Effector memory CD4-positive, alpha-beta T cell (primary cell): ENCODE results near the gene PADI2.

Source experiments
- DNase-seq, 3 donors: peaks; one replicate each; pipeline ENCODE4 v3.0.0-alpha.2; 2020
- H3K27ac ChIP-seq: 2 replicates; pipeline ENCODE4 v1.7.0; 2013; ENCODE audit warnings: mild to moderate bottlenecking, low read length, moderate library complexity; ENCODE audit not compliant: insufficient read depth, poor library complexity, severe bottlenecking
- H3K27me3 ChIP-seq: replicated peaks from 2 replicates; pipeline ENCODE4 v1.7.0; 2013; ENCODE audit warnings: mild to moderate bottlenecking, low read length; ENCODE audit not compliant: insufficient read depth, control insufficient read depth, poor library complexity, severe bottlenecking
- H3K36me3 ChIP-seq: 2 replicates; pipeline ENCODE4 v1.7.0; 2013; ENCODE audit warnings: mild to moderate bottlenecking, low read length, moderate library complexity; ENCODE audit not compliant: control insufficient read depth, insufficient read depth
- H3K4me1 ChIP-seq: 2 replicates; pipeline ENCODE4 v1.7.0; 2013; ENCODE audit warnings: low read length, mild to moderate bottlenecking; ENCODE audit not compliant: control insufficient read depth, insufficient read depth, poor library complexity, severe bottlenecking
- H3K4me3 ChIP-seq: 2 replicates; pipeline ENCODE4 v1.7.0; 2013; ENCODE audit warnings: low read length, low read depth, mild to moderate bottlenecking; ENCODE audit not compliant: insufficient read depth, poor library complexity, severe bottlenecking
- H3K9me3 ChIP-seq: 2 replicates; pipeline ENCODE4 v1.7.0; 2013; ENCODE audit warnings: mild to moderate bottlenecking, low read length, moderate library complexity; ENCODE audit not compliant: control insufficient read depth

Gene PADI2

GRCh38 chr1:17047924-17048323 lies 71.3 kb downstream of the PADI2 start:
- Histone ChIP-seq H3K4me1 (peaks cover 9% of the 10 kb centered on the region), H3K27me3 (no peaks in the 10 kb centered on the region), H3K4me3 (no peak overlapping the region), H3K9me3 (no peaks in the 10 kb centered on the region), H3K27ac (no peak overlapping the region), H3K36me3 (peaks cover 27% of the 10 kb centered on the region)
- DNase-seq: no peak

GRCh38 chr1:17046334-17046657 lies 73.0 kb downstream of the PADI2 start:
- H3K36me3 ChIP-seq: peaks cover 33% of the 10 kb centered on the region
- H3K27me3 ChIP-seq: no peaks in the 10 kb centered on the region
- no peaks in the 10 kb centered on the region for H3K9me3 ChIP-seq
- DNase-seq: no peak
- H3K4me1 ChIP-seq: peaks cover 5% of the 10 kb centered on the region
- H3K27ac ChIP-seq: no peak overlapping the region
- no peak overlapping the region for H3K4me3 ChIP-seq

- peaks cover 33% of the 10 kb centered on the region for H3K36me3 ChIP-seq
- no peaks in the 10 kb centered on the region for H3K27me3 ChIP-seq
- H3K4me1 ChIP-seq: peaks cover 5% of the 10 kb centered on the region
- no peaks in the 10 kb centered on the region for H3K9me3 ChIP-seq
- DNase-seq: no peak
- no peak overlapping the region for H3K4me3 ChIP-seq
- H3K27ac ChIP-seq: no peak overlapping the region
These were observed 73.5 kb downstream of the PADI2 start for GRCh38 chr1:17045634-17046333.

GRCh38 chr1:17045150-17045549 lies 74.1 kb downstream of the PADI2 start:
- peaks cover 38% of the 10 kb centered on the region for H3K36me3 ChIP-seq
- no peak overlapping the region for H3K4me3 ChIP-seq
- no peak overlapping the region for H3K27ac ChIP-seq
- DNase-seq: no peak
- no peaks in the 10 kb centered on the region for H3K9me3 ChIP-seq
- H3K4me1 ChIP-seq: peaks cover 5% of the 10 kb centered on the region
- H3K27me3 ChIP-seq: no peaks in the 10 kb centered on the region

- Histone ChIP-seq H3K4me1 (peaks cover 5% of the 10 kb centered on the region), H3K36me3 (peaks cover 35% of the 10 kb centered on the region), H3K9me3 (no peaks in the 10 kb centered on the region), H3K27ac (no peak overlapping the region), H3K27me3 (no peaks in the 10 kb centered on the region), H3K4me3 (no peak overlapping the region)
- no peak for DNase-seq
These were observed 75.6 kb downstream of the PADI2 start for GRCh38 chr1:17043676-17044075.

- DNase-seq: no peak
- no peaks in the 10 kb centered on the region for H3K9me3 ChIP-seq
- no peaks in the 10 kb centered on the region for H3K27me3 ChIP-seq
- H3K27ac ChIP-seq: no peak overlapping the region
- no peak overlapping the region for H3K4me3 ChIP-seq
- peaks cover 41% of the 10 kb centered on the region for H3K36me3 ChIP-seq
- no peaks in the 10 kb centered on the region for H3K4me1 ChIP-seq
These were observed 79.1 kb downstream of the PADI2 start for GRCh38 chr1:17040135-17040534.

- H3K27me3 ChIP-seq: no peaks in the 10 kb centered on the region
- peaks cover 40% of the 10 kb centered on the region for H3K36me3 ChIP-seq
- no peaks in the 10 kb centered on the region for H3K4me1 ChIP-seq
- H3K4me3 ChIP-seq: no peak overlapping the region
- H3K9me3 ChIP-seq: no peaks in the 10 kb centered on the region
- no peak overlapping the region for H3K27ac ChIP-seq
- no peak for DNase-seq
These were observed 79.7 kb downstream of the PADI2 start for GRCh38 chr1:17039522-17039921.

GRCh38 chr1:17033481-17033880 lies 85.8 kb downstream of the PADI2 start:
- Histone ChIP-seq H3K4me1 (no peaks in the 10 kb centered on the region), H3K27ac (no peak overlapping the region), H3K27me3 (no peaks in the 10 kb centered on the region), H3K36me3 (peaks cover 43% of the 10 kb centered on the region), H3K4me3 (no peak overlapping the region), H3K9me3 (no peaks in the 10 kb centered on the region)
- no peak for DNase-seq

GRCh38 chr1:17032741-17033140 lies 86.5 kb downstream of the PADI2 start:
- DNase-seq: no peak
- no peak overlapping the region for H3K4me3 ChIP-seq
- no peaks in the 10 kb centered on the region for H3K4me1 ChIP-seq
- H3K27me3 ChIP-seq: no peaks in the 10 kb centered on the region
- no peaks in the 10 kb centered on the region for H3K9me3 ChIP-seq
- H3K27ac ChIP-seq: no peak overlapping the region
- peaks cover 44% of the 10 kb centered on the region for H3K36me3 ChIP-seq

- Histone ChIP-seq H3K4me3 (no peak overlapping the region), H3K36me3 (peaks cover 57% of the 10 kb centered on the region)
These were observed 87.8 kb downstream of the PADI2 start for GRCh38 chr1:17031436-17031835.

More at GRCh38 chr1:17031436-17031835, 87.8 kb downstream of the PADI2 start:
- no peak overlapping the region for H3K27ac ChIP-seq
- no peaks in the 10 kb centered on the region for H3K4me1 ChIP-seq
- H3K9me3 ChIP-seq: no peaks in the 10 kb centered on the region
- no peaks in the 10 kb centered on the region for H3K27me3 ChIP-seq
- DNase-seq: no peak
